Neural progenitor cell (in vitro differentiated cells): ENCODE measurements around the gene FCAMR. TPM values are rescaled to one million over a fixed set of nuclear protein-coding genes. Genes with fewer than 3 reads are reported as not detected.

Experiments used
- DNase-seq: peaks from one replicate; pipeline ENCODE4 v3.0.0-alpha.2; 2016; ENCODE audit warnings: low spot score
- H2AFZ ChIP-seq: fragments of 200-600 bp; sonication (generic); replicated peaks from 2 replicates; pipeline ENCODE4 v1.6.1; 2016; ENCODE audit warnings: antibody characterized with exemption
- H3F3A ChIP-seq: fragments of 200-600 bp; sonication (generic); 2 replicates; pipeline ENCODE4 v1.6.1; 2016; ENCODE audit warnings: antibody characterized with exemption, low read depth
- H3K27ac ChIP-seq: fragments of 200-600 bp; sonication (generic); 2 replicates; pipeline ENCODE4 v1.5.1; 2016; ENCODE audit warnings: mild to moderate bottlenecking
- H3K27me3 ChIP-seq: fragments of 200-600 bp; sonication (generic); 2 replicates; pipeline ENCODE4 v1.6.1; 2016; ENCODE audit warnings: mild to moderate bottlenecking, moderate library complexity
- H3K36me3 ChIP-seq: fragments of 200-600 bp; sonication (generic); 2 replicates; pipeline ENCODE4 v1.5.1; 2016
- H3K4me1 ChIP-seq: fragments of 200-600 bp; sonication (generic); 2 replicates; pipeline ENCODE4 v1.6.1; 2016; ENCODE audit warnings: mixed run types
- H3K4me2 ChIP-seq: fragments of 200-600 bp; sonication (generic); 2 replicates; pipeline ENCODE4 v1.6.1; 2016
- H3K4me3 ChIP-seq: fragments of 200-600 bp; sonication (generic); 2 replicates; pipeline ENCODE4 v1.5.1; 2016
- H3K79me2 ChIP-seq: fragments of 200-600 bp; sonication (generic); 2 replicates; pipeline ENCODE4 v1.6.1; 2016; ENCODE audit warnings: low read depth
- H3K9ac ChIP-seq: fragments of 200-600 bp; sonication (generic); 2 replicates; pipeline ENCODE4 v1.6.1; 2016
- H3K9me3 ChIP-seq: fragments of 200-600 bp; sonication (generic); 2 replicates; pipeline ENCODE4 v1.5.1; 2016; ENCODE audit warnings: low read depth
- H4K20me1 ChIP-seq: fragments of 200-600 bp; sonication (generic); 2 replicates; pipeline ENCODE4 v1.6.1; 2016; ENCODE audit warnings: low read depth
- H3K27ac Mint-ChIP-seq: 3 replicates; pipeline ENCODE4 v1.8.0; 2021; ENCODE audit warnings: mixed read lengths
- H3K27me3 Mint-ChIP-seq: 2 replicates; pipeline ENCODE4 v1.8.0; 2022; ENCODE audit warnings: low read depth, mild to moderate bottlenecking, inconsistent platforms, moderate library complexity, mixed read lengths; ENCODE audit not compliant: insufficient read depth
- H3K36me3 Mint-ChIP-seq: 3 replicates; pipeline ENCODE4 v1.8.0; 2021; ENCODE audit warnings: mixed read lengths
- H3K4me1 Mint-ChIP-seq: 3 replicates; pipeline ENCODE4 v1.8.0; 2021; ENCODE audit warnings: mixed read lengths
- H3K4me3 Mint-ChIP-seq: 3 replicates; pipeline ENCODE4 v1.8.0; 2021; ENCODE audit warnings: mild to moderate bottlenecking, moderate library complexity, mixed read lengths
- H3K9me3 Mint-ChIP-seq: 3 replicates; pipeline ENCODE4 v1.8.0; 2020; ENCODE audit warnings: mixed read lengths
- EZH2 ChIP-seq: fragments of 200-600 bp; sonication (generic); IDR thresholded peaks from 2 replicates; pipeline ENCODE4 v1.6.1; 2017; ENCODE audit warnings: antibody characterized with exemption, mild to moderate bottlenecking, moderate library complexity
- EZH2phosphoT487 ChIP-seq: fragments of 200-600 bp; sonication (generic); IDR thresholded peaks from 2 replicates; pipeline ENCODE4 v1.6.1; 2017; ENCODE audit warnings: antibody characterized with exemption
- total RNA-seq: library from RNA; depleted of rRNA; stranded (reverse); fragments of >200 nt; gene quantifications from 2 replicates; pipeline ENCODE4 v1.2.3, GENCODE V29; 2015; ENCODE audit warnings: low replicate concordance
- TF ChIP-seq, protein P1 (sequence below): fragments of 200-600 bp; sonication (generic); IDR thresholded peaks from 2 replicates; pipeline ENCODE4 v1.5.1; 2017; ENCODE audit warnings: antibody characterized with exemption, mild to moderate bottlenecking

Gene FCAMR
- total RNA-seq, 1 donor from 2014 or later = not detected

- no peak overlapping the region for H3K27ac Mint-ChIP-seq
- Histone ChIP-seq H3K27ac (no peak overlapping the region), H3K9me3 (no peaks in the 10 kb centered on the region), H3K27me3 (no peaks in the 10 kb centered on the region), H2AFZ (no peak overlapping the region), H3K4me3 (no peak overlapping the region), H3K4me1 (no peaks in the 10 kb centered on the region), H3K9ac (no peak overlapping the region), H3F3A (no peaks in the 10 kb centered on the region), H3K36me3 (no peaks in the 10 kb centered on the region), H4K20me1 (no peaks in the 10 kb centered on the region), H3K4me2 (no peak overlapping the region), H3K79me2 (no peaks in the 10 kb centered on the region)
- H3K4me3 Mint-ChIP-seq = no peak overlapping the region
- TF ChIP-seq, protein P1, sequence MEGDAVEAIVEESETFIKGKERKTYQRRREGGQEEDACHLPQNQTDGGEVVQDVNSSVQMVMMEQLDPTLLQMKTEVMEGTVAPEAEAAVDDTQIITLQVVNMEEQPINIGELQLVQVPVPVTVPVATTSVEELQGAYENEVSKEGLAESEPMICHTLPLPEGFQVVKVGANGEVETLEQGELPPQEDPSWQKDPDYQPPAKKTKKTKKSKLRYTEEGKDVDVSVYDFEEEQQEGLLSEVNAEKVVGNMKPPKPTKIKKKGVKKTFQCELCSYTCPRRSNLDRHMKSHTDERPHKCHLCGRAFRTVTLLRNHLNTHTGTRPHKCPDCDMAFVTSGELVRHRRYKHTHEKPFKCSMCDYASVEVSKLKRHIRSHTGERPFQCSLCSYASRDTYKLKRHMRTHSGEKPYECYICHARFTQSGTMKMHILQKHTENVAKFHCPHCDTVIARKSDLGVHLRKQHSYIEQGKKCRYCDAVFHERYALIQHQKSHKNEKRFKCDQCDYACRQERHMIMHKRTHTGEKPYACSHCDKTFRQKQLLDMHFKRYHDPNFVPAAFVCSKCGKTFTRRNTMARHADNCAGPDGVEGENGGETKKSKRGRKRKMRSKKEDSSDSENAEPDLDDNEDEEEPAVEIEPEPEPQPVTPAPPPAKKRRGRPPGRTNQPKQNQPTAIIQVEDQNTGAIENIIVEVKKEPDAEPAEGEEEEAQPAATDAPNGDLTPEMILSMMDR = no peak
- TF ChIP-seq EZH2 = no peak
- no peak for TF ChIP-seq EZH2phosphoT487
- no peaks in the 10 kb centered on the region for H3K4me1 Mint-ChIP-seq
- H3K9me3 Mint-ChIP-seq = no peaks in the 10 kb centered on the region
- H3K27me3 Mint-ChIP-seq = peaks cover 3% of the 10 kb centered on the region
- no peaks in the 10 kb centered on the region for H3K36me3 Mint-ChIP-seq
- no peak for DNase-seq
These were observed 882 bp upstream of the FCAMR start for GRCh38 chr1:206971029-206971655.

DNA sequence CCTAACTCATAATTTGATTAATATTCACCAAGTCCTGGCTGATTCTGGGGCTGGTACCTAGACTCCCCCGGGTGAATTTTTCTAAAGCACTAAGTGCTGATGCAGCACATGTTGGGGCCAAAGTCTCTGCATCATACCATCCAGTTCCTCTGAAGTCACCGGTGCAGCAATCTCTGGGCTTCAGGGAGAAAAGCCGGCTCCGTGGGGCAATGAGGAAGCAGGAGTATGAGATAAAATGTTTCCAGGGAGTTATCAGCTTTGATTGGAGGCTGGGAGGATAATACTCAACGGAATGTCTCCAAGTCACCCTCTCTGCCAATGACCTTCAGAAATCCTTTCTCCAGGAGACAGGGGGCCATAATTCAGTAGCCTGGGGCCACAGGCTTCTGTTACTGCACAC, 1.2 kb downstream of the FCAMR start:
- H3K4me3 ChIP-seq = no peak overlapping the region
- no peak for TF ChIP-seq EZH2phosphoT487
- no peak overlapping the region for H3K4me3 Mint-ChIP-seq
- H3K4me1 Mint-ChIP-seq = no peaks in the 10 kb centered on the region
- no peaks in the 10 kb centered on the region for H3K27me3 ChIP-seq
- H4K20me1 ChIP-seq = no peaks in the 10 kb centered on the region
- H3K9ac ChIP-seq = no peak overlapping the region
- no peaks in the 10 kb centered on the region for H3K9me3 ChIP-seq
- no peaks in the 10 kb centered on the region for H3K9me3 Mint-ChIP-seq
- H3K4me2 ChIP-seq = no peak overlapping the region
- no peaks in the 10 kb centered on the region for H3K79me2 ChIP-seq
- DNase-seq = no peak
- no peaks in the 10 kb centered on the region for H3K4me1 ChIP-seq
- H3K27me3 Mint-ChIP-seq = peaks cover 6% of the 10 kb centered on the region
- H2AFZ ChIP-seq = no peak overlapping the region
- H3F3A ChIP-seq = no peaks in the 10 kb centered on the region
- H3K27ac Mint-ChIP-seq = no peak overlapping the region
- no peaks in the 10 kb centered on the region for H3K36me3 ChIP-seq
- H3K36me3 Mint-ChIP-seq = no peaks in the 10 kb centered on the region
- no peak overlapping the region for H3K27ac ChIP-seq

DNA sequence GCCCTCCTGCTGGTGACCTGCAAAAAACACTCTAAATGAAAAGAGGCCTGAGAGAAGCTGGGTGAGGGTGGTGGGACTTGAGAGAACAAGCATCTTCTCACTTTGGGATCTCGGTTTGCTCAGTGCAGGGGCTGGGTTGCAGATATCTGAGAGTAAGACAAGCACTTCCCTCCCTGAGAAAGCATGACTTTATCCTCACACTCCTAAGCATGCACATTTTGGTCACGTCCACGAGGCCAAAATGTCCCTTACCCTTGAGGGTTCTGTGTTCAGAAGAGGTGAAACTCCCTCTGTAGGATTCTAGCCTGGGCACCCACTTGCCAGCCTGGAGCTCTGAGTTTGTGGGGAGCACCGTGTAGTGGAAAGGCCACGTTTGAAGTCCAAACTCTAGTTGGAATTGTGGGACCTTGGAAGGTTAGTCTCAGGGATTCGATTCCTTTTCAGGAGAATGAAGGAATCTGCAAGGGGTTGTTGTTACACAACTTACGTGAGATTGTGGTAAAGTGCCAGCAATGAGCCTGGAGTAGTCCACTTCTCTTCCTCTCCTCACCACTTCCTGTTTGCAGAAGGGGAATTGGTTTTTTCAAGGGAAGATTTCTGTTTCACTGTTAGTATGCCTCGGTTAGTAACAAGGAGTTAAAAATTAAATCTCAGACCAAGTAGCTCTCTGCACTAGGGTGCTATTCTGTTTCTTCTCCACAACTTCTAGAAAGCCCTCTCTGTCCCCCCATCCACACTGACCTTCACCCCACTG, 3.0 kb downstream of the FCAMR start:
- peak overlapping the region; percentile 57 for H3K27ac Mint-ChIP-seq
- Histone ChIP-seq H3K9me3 (no peaks in the 10 kb centered on the region), H3K36me3 (no peaks in the 10 kb centered on the region), H4K20me1 (no peaks in the 10 kb centered on the region), H3K9ac (no peak overlapping the region), H3K79me2 (no peaks in the 10 kb centered on the region), H3F3A (no peaks in the 10 kb centered on the region), H3K4me2 (no peak overlapping the region), H3K4me3 (no peak overlapping the region), H3K27me3 (no peaks in the 10 kb centered on the region), H3K4me1 (no peaks in the 10 kb centered on the region), H3K27ac (no peak overlapping the region), H2AFZ (no peak overlapping the region)
- no peaks in the 10 kb centered on the region for H3K9me3 Mint-ChIP-seq
- no peak overlapping the region for H3K4me3 Mint-ChIP-seq
- no peak for TF ChIP-seq EZH2
- no peak for TF ChIP-seq EZH2phosphoT487
- TF ChIP-seq, protein P1 = no peak
- no peaks in the 10 kb centered on the region for H3K4me1 Mint-ChIP-seq
- peaks cover 6% of the 10 kb centered on the region for H3K27me3 Mint-ChIP-seq
- H3K36me3 Mint-ChIP-seq = no peaks in the 10 kb centered on the region
- no peak for DNase-seq

DNA sequence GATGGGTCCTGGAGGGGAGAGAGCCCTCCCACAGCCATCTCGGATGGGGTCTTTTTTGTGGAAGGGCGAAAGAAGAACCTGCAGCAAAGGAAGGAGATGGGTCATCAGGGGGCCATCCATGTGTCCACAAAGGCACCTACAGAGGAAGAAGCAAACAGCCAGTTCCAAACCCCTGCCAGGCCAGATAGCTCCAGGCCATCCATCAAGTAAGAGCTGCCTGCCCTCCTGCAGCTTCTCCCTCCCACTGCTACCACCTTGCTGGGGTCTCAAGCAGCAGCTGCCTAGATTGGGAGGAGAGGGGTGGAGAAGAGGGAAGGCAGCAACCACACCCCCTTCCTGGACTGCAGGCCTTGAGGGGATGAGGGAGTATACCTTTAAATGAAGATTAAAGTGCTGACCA, 4.5 kb downstream of the FCAMR start:
- Histone ChIP-seq H2AFZ (no peak overlapping the region), H3K27ac (no peak overlapping the region), H4K20me1 (no peaks in the 10 kb centered on the region), H3K27me3 (no peaks in the 10 kb centered on the region), H3K9me3 (no peaks in the 10 kb centered on the region), H3K79me2 (no peaks in the 10 kb centered on the region), H3K4me3 (no peak overlapping the region), H3K36me3 (no peaks in the 10 kb centered on the region), H3K4me2 (no peak overlapping the region), H3F3A (no peaks in the 10 kb centered on the region), H3K9ac (no peak overlapping the region), H3K4me1 (no peaks in the 10 kb centered on the region)
- Mint-ChIP-seq H3K27me3 (peaks cover 6% of the 10 kb centered on the region), H3K36me3 (no peaks in the 10 kb centered on the region), H3K9me3 (no peaks in the 10 kb centered on the region), H3K4me1 (no peaks in the 10 kb centered on the region), H3K27ac (no peak overlapping the region), H3K4me3 (no peak overlapping the region)
- TF ChIP-seq EZH2 (no peak), EZH2phosphoT487 (no peak)
- TF ChIP-seq, protein P1 = no peak
- no peak for DNase-seq
